DND-41 (cell line): ENCODE measurements around the gene SLC25A44.
"Not testable (repeated sequence)": the region's sequence is repeated elsewhere in the genome, so short reads cannot be mapped to it uniquely, and the experiment has no call there.

Experiments used
- ATAC-seq: fragments of 200-7000 bp; cut with Tn5 transposase; 3 replicates; pipeline ENCODE4 v1.9.1; 2021; ENCODE audit warnings: low read depth; ENCODE audit not compliant: insufficient read depth
- DNase-seq: peaks from one replicate; pipeline ENCODE4 v3.0.0-alpha.2; 2020
- H2AFZ ChIP-seq: 2 replicates; pipeline ENCODE4 v1.6.0; 2012; ENCODE audit warnings: low read depth, low read length
- H3K27ac ChIP-seq: 2 replicates; pipeline ENCODE4 v1.5.1; 2012; ENCODE audit warnings: low read length, inconsistent platforms
- H3K27me3 ChIP-seq: fragments of 200-600 bp; sonication (generic); 2 replicates; pipeline ENCODE4 v1.6.0; 2012; ENCODE audit warnings: low read length, mild to moderate bottlenecking, inconsistent platforms; ENCODE audit not compliant: insufficient read depth, poor library complexity
- H3K36me3 ChIP-seq: 2 replicates; pipeline ENCODE4 v1.5.1; 2012; ENCODE audit warnings: low read length, inconsistent platforms; ENCODE audit not compliant: insufficient read depth
- H3K4me1 ChIP-seq: 2 replicates; pipeline ENCODE4 v1.5.1; 2012; ENCODE audit warnings: mild to moderate bottlenecking, low read length; ENCODE audit not compliant: insufficient read depth
- H3K4me2 ChIP-seq: 2 replicates; pipeline ENCODE4 v1.6.0; 2012; ENCODE audit warnings: mild to moderate bottlenecking, moderate library complexity, low read length, inconsistent platforms; ENCODE audit not compliant: insufficient read depth
- H3K4me3 ChIP-seq, 2 experiments: fragments of 200-600 bp in 1 of 2; shearing (Covaris generic) in 1 of 2; 2 replicates each; pipeline ENCODE4 v1.5.1; 2012 to 2016; ENCODE audit warnings: inconsistent platforms in 2 of 2, low read length in 2 of 2, mild to moderate bottlenecking in 2 of 2, low read depth in 1 of 2, moderate library complexity in 1 of 2
- H3K79me2 ChIP-seq: 2 replicates; pipeline ENCODE4 v1.6.0; 2012; ENCODE audit warnings: low read length, inconsistent platforms; ENCODE audit not compliant: insufficient read depth
- H3K9ac ChIP-seq: 2 replicates; pipeline ENCODE4 v1.6.0; 2012; ENCODE audit warnings: low read depth, mild to moderate bottlenecking, inconsistent platforms, low read length, moderate library complexity
- H3K9me3 ChIP-seq: 2 replicates; pipeline ENCODE4 v1.5.1; 2012; ENCODE audit warnings: low read length, moderate library complexity, mild to moderate bottlenecking, inconsistent platforms; ENCODE audit not compliant: insufficient read depth, severe bottlenecking
- H4K20me1 ChIP-seq: 2 replicates; pipeline ENCODE4 v1.6.0; 2012; ENCODE audit warnings: low read length; ENCODE audit not compliant: insufficient read depth
- EZH2 ChIP-seq: IDR thresholded peaks from 3 replicates; pipeline ENCODE4 v1.6.1; 2012; ENCODE audit warnings: borderline replicate concordance, low read depth, mild to moderate bottlenecking, moderate library complexity, low read length, inconsistent platforms; ENCODE audit not compliant: severe bottlenecking
- TF ChIP-seq, protein P1 (sequence below): IDR thresholded peaks from 2 replicates; pipeline ENCODE4 v1.5.1; 2012; ENCODE audit warnings: borderline replicate concordance, low read length, moderate library complexity, mild to moderate bottlenecking; ENCODE audit not compliant: poor library complexity, severe bottlenecking; ENCODE audit errors: extremely low read depth

Gene SLC25A44

GRCh38 chr1:156180471-156180870 is 13.4 kb upstream of the SLC25A44 start:
- H3K4me1 ChIP-seq, result no peaks in the 10 kb centered on the region
- no peak overlapping the region for H3K9ac ChIP-seq

GRCh38 chr1:156181391-156181924 is 12.4 kb upstream of the SLC25A44 start:
- H3K4me2 ChIP-seq, DNase-seq, ATAC-seq, H3K36me3 ChIP-seq, H4K20me1 ChIP-seq, H3K27ac ChIP-seq, H3K9ac ChIP-seq, H2AFZ ChIP-seq, H3K79me2 ChIP-seq, H3K9me3 ChIP-seq, H3K4me1 ChIP-seq, H3K27me3 ChIP-seq, H3K4me3 ChIP-seq: not testable (repeated sequence)

More at GRCh38 chr1:156180471-156180870, 13.4 kb upstream of the SLC25A44 start:
- Histone ChIP-seq H3K27me3 (peaks cover 1% of the 10 kb centered on the region), H2AFZ (no peak overlapping the region), H3K4me3 (no peak overlapping the region), H3K9me3 (no peaks in the 10 kb centered on the region), H3K79me2 (no peaks in the 10 kb centered on the region), H4K20me1 (no peaks in the 10 kb centered on the region), H3K36me3 (no peaks in the 10 kb centered on the region), H3K27ac (no peak overlapping the region), H3K4me2 (no peak overlapping the region)
- TF ChIP-seq, protein P1, sequence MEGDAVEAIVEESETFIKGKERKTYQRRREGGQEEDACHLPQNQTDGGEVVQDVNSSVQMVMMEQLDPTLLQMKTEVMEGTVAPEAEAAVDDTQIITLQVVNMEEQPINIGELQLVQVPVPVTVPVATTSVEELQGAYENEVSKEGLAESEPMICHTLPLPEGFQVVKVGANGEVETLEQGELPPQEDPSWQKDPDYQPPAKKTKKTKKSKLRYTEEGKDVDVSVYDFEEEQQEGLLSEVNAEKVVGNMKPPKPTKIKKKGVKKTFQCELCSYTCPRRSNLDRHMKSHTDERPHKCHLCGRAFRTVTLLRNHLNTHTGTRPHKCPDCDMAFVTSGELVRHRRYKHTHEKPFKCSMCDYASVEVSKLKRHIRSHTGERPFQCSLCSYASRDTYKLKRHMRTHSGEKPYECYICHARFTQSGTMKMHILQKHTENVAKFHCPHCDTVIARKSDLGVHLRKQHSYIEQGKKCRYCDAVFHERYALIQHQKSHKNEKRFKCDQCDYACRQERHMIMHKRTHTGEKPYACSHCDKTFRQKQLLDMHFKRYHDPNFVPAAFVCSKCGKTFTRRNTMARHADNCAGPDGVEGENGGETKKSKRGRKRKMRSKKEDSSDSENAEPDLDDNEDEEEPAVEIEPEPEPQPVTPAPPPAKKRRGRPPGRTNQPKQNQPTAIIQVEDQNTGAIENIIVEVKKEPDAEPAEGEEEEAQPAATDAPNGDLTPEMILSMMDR, result no peak
- no peak for TF ChIP-seq EZH2
- DNase-seq (no peak), ATAC-seq (no peak)

- H3K4me3 ChIP-seq, H3K27me3 ChIP-seq, H2AFZ ChIP-seq, H3K27ac ChIP-seq, H3K9ac ChIP-seq, H3K79me2 ChIP-seq, H3K4me1 ChIP-seq, H4K20me1 ChIP-seq, ATAC-seq, H3K4me2 ChIP-seq, DNase-seq, H3K36me3 ChIP-seq, H3K9me3 ChIP-seq: not testable (repeated sequence)
These were observed 11.7 kb upstream of the SLC25A44 start for GRCh38 chr1:156182010-156182779.

GRCh38 chr1:156186347-156187177 is 7.3 kb upstream of the SLC25A44 start:
- not testable (repeated sequence) for ATAC-seq, H3K9ac ChIP-seq, H2AFZ ChIP-seq, DNase-seq, H4K20me1 ChIP-seq, H3K4me1 ChIP-seq, H3K9me3 ChIP-seq, H3K79me2 ChIP-seq, H3K4me2 ChIP-seq, H3K27me3 ChIP-seq, H3K27ac ChIP-seq, H3K36me3 ChIP-seq, H3K4me3 ChIP-seq

- H4K20me1 ChIP-seq, H3K9ac ChIP-seq, H3K9me3 ChIP-seq, H3K4me2 ChIP-seq, H3K27ac ChIP-seq, ATAC-seq, DNase-seq, H3K36me3 ChIP-seq, H3K27me3 ChIP-seq, H2AFZ ChIP-seq, H3K4me3 ChIP-seq: not testable (repeated sequence)
- H3K79me2 ChIP-seq, result peaks cover 12% of the 10 kb centered on the region
- H3K4me1 ChIP-seq, result peaks cover 18% of the 10 kb centered on the region
These were observed 3.6 kb upstream of the SLC25A44 start for GRCh38 chr1:156190265-156190664.
